CD4-positive, alpha-beta T cell (primary cell): Measurements from ENCODE around the gene MEST. TPM values are rescaled to one million over a fixed set of nuclear protein-coding genes. Genes with fewer than 3 reads are reported as not detected.
A peak's percentile ranks its signal among the peaks of the same experiment; 100 is the strongest.

Source experiments
- ATAC-seq: fragments of 200-7000 bp; cut with Tn5 transposase; one replicate; pipeline ENCODE4 v1.10.0; 2022; ENCODE audit warnings: mild to moderate bottlenecking; ENCODE audit not compliant: poor library complexity
- CTCF ChIA-PET: fragments of 350-600 bp; sonication (Branson Sonifier 250); formaldehyde crosslinking; loops from one replicate; lab custom pipeline; 2021; ENCODE audit warnings: antibody characterized with exemption, inconsistent platforms; lab: Charles Lee
- POLR2A ChIA-PET: fragments of 350-600 bp; sonication (Branson Sonifier 250); formaldehyde crosslinking; loops from one replicate; lab custom pipeline; 2021; ENCODE audit warnings: antibody characterized with exemption, inconsistent platforms; lab: Charles Lee
- DNase-seq, 14 experiments: peaks; one replicate each; pipeline ENCODE4 v3.0.0-alpha.2; 2013 to 2020; ENCODE audit warnings: mixed read lengths in 2 of 14
- H3K27ac ChIP-seq, 2 donors: one replicate each; pipeline versions ENCODE4 v1.5.1 to v1.7.0; 2013; ENCODE audit warnings: low read length in 2 of 2, low read depth in 1 of 2, mild to moderate bottlenecking in 1 of 2
- H3K27me3 ChIP-seq, 2 experiments: 1 replicate in 1 of 2; 2 replicates in 1 of 2; pipeline versions ENCODE4 v1.6.1 to v1.7.0; 2013; ENCODE audit warnings: low read length in 2 of 2, control low read depth in 1 of 2, mild to moderate bottlenecking in 1 of 2, moderate library complexity in 1 of 2; ENCODE audit not compliant: insufficient read depth in 2 of 2, control insufficient read depth in 1 of 2
- H3K36me3 ChIP-seq: one replicate; pipeline ENCODE4 v1.6.1; 2013; ENCODE audit warnings: low read length, control low read depth; ENCODE audit not compliant: insufficient read depth
- H3K4me1 ChIP-seq: one replicate; pipeline ENCODE4 v1.6.1; 2013; ENCODE audit warnings: low read length, control low read depth; ENCODE audit not compliant: insufficient read depth
- H3K4me3 ChIP-seq: one replicate; pipeline ENCODE4 v1.5.1; 2013; ENCODE audit warnings: mild to moderate bottlenecking, low read length, moderate library complexity
- H3K9me3 ChIP-seq, 2 experiments: 1 replicate in 1 of 2; 2 replicates in 1 of 2; pipeline versions ENCODE4 v1.6.1 to v1.7.0; 2013; ENCODE audit warnings: low read length in 2 of 2, mild to moderate bottlenecking in 2 of 2, control low read depth in 1 of 2, moderate library complexity in 1 of 2; ENCODE audit not compliant: control insufficient read depth in 1 of 2, insufficient read depth in 1 of 2
- H3K27ac Mint-ChIP-seq: one replicate; pipeline ENCODE4 v1.8.0; 2020; ENCODE audit warnings: mixed read lengths
- H3K27me3 Mint-ChIP-seq: one replicate; pipeline ENCODE4 v1.8.0; 2021; ENCODE audit warnings: mixed read lengths
- H3K36me3 Mint-ChIP-seq: one replicate; pipeline ENCODE4 v1.8.0; 2021; ENCODE audit warnings: low read depth, mixed read lengths
- H3K4me1 Mint-ChIP-seq: one replicate; pipeline ENCODE4 v1.8.0; 2021; ENCODE audit warnings: low read depth, mixed read lengths
- H3K4me3 Mint-ChIP-seq: one replicate; pipeline ENCODE4 v1.8.0; 2020; ENCODE audit warnings: mild to moderate bottlenecking, mixed read lengths
- H3K9me3 Mint-ChIP-seq: one replicate; pipeline ENCODE4 v1.8.0; 2020; ENCODE audit warnings: mixed read lengths
- CTCF ChIP-seq: fragments of 200-600 bp; IDR thresholded peaks from one replicate; pipeline ENCODE4 v1.8.0; 2022; ENCODE audit warnings: antibody characterized with exemption, mild to moderate bottlenecking
- intact Hi-C, 2 experiments: fragments of 100-400 bp; cut with DNase I in 1 of 2; cut with micrococcal nuclease in 1 of 2; formaldehyde crosslinking; loops; one replicate each; pipeline versions ENCODE4 v1.15.1 to v1.9.0; 2023 to 2025; cut with DNase I, micrococcal nuclease
- total RNA-seq, 174 experiments: library from RNA in 2 of 174; stranded (reverse) in 2 of 174; gene quantifications; one replicate each; pipeline ENCODE4 v1.2.3 and lab custom pipeline; 2021 to 2026

MEST gene
- total RNA-seq, 2 experiments from 2014 or later = 2.7 to 2.9 TPM

DNA sequence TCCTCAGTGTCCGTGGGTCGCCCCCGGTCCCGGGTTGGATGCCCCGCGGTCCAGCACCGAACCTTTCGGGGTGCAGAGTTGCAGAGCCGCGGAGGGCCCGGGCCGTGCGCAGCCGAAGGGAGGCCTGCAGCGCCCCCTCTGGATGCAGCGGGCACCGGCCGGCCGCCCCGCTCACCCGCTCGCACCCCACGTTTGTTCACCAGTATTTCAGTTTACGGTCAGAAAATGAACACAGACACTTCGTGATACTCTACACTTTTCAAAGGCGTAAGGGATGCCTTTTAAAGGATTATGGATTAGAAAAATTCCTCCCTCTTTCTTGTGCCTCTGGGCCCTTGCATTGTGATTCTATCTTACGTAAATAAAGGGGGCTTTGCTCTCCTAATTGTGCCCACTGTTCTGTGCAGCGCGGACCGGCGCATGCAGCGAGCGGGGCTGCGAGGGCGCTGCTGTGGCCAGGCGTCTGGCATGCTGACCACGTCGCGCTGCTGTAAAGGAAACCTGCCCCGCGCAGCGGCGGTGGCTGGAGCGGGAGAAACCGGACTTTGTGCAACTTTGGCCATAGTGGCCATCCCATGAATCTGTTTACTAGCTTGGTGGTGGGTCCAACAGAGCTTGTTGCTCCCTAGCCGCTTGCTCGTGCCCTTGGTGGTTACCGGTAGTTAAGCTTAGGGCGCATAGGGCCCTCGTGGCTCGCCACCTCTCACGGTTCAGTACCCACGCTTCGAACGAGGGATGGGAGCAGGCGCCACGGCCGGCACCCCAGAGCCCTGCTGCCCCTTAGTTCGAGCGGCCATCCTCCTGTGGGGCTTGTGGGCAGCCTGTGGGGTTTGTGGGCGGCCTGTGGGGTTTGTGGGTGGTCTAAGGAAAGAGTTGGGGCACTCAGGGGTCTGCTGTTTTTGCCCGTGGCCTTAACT is 739 bp upstream of the MEST start:
- H3K9me3 ChIP-seq = peaks cover 0 to 24% of the 10 kb centered on the region in 2 experiments
- ATAC-seq = peak; percentile 39
- CTCF ChIA-PET = no interaction called here

DNA sequence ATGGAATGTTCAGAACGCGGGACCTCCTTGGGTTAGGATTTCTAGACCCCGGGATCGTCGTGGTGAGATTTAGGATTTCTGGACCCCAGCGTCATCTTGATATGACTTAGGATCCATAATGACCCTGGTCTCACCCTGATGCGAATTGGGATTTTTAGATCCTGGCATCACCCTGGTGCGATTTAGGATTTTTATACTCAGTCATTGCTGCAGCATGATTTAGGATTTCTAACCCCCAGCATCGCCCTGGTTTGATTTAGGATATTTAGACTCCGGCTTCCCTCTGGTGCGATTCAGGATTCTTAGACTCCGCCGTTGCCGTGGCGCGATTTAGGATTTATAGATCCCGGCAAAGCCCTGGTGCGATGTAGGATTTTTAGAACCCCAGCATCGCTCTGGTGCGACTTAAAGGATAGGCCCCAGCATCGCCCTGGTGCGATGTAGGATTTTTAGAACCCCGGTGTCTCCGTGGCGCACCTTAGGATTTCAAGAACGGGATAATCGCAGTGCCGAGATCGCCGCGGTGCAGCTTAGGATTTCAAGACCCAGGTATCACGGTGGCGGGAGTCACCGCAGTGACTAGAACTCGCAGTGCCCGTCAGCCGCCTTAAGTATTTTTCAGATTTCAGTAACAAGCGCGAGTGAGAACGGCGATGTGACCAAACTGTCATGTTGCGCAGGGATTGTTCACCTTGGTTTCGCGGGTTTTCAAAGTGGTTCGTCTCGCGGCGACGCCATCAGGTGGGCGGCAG is 814 bp downstream of the MEST start:
- intact Hi-C loops = loop anchor here in 1 of 2 experiments (5.0 kb wide), 1 partner anchor 420 kb away; the partner anchor contains the start of gene KLHDC10
- H3K4me3 Mint-ChIP-seq = peak overlapping the region; percentile 69
- peaks cover 27% of the 10 kb centered on the region for H3K4me1 ChIP-seq
- ChIA-PET CTCF (no interaction called here), POLR2A (no interaction called here)
- peaks cover 62% of the 10 kb centered on the region for H3K27me3 Mint-ChIP-seq
- H3K9me3 ChIP-seq = peaks cover 0 to 24% of the 10 kb centered on the region in 2 experiments
- peaks cover 20% of the 10 kb centered on the region for H3K4me1 Mint-ChIP-seq
- peaks cover 25 to 26% of the 10 kb centered on the region in 2 experiments for H3K27me3 ChIP-seq
- H3K9me3 Mint-ChIP-seq = no peaks in the 10 kb centered on the region
- peaks cover under 1% of the 10 kb centered on the region for H3K36me3 Mint-ChIP-seq
- no peak overlapping the region for H3K27ac Mint-ChIP-seq
- DNase-seq = peak in 1 of 14 experiments; percentile 12
- H3K36me3 ChIP-seq = no peaks in the 10 kb centered on the region
- no peak for TF ChIP-seq CTCF
- no peak for ATAC-seq
- H3K4me3 ChIP-seq = peak overlapping the region; percentile 19
- no peak overlapping the region for H3K27ac ChIP-seq

More for the DNA sequence above, 739 bp upstream of the MEST start:
- POLR2A ChIA-PET = no interaction called here
- intact Hi-C loops = loop anchor here in 1 of 2 experiments (5.0 kb wide), 1 partner anchor 419 kb away; the partner anchor contains the start of gene KLHDC10
- H3K36me3 ChIP-seq = no peaks in the 10 kb centered on the region
- peak overlapping the region; percentile 9 for H3K4me3 ChIP-seq
- Mint-ChIP-seq H3K4me1 (peaks cover 21% of the 10 kb centered on the region), H3K27ac (no peak overlapping the region), H3K9me3 (no peaks in the 10 kb centered on the region), H3K36me3 (no peaks in the 10 kb centered on the region), H3K4me3 (peak overlapping the region; percentile 51), H3K27me3 (peaks cover 70% of the 10 kb centered on the region)
- DNase-seq = peak in 7 of 14 experiments; percentile 7 to 64 (median 34)
- no peak overlapping the region for H3K27ac ChIP-seq
- H3K27me3 ChIP-seq = peaks cover 25 to 29% of the 10 kb centered on the region in 2 experiments
- TF ChIP-seq CTCF = peak; percentile 20
- H3K4me1 ChIP-seq = peaks cover 36% of the 10 kb centered on the region

DNA sequence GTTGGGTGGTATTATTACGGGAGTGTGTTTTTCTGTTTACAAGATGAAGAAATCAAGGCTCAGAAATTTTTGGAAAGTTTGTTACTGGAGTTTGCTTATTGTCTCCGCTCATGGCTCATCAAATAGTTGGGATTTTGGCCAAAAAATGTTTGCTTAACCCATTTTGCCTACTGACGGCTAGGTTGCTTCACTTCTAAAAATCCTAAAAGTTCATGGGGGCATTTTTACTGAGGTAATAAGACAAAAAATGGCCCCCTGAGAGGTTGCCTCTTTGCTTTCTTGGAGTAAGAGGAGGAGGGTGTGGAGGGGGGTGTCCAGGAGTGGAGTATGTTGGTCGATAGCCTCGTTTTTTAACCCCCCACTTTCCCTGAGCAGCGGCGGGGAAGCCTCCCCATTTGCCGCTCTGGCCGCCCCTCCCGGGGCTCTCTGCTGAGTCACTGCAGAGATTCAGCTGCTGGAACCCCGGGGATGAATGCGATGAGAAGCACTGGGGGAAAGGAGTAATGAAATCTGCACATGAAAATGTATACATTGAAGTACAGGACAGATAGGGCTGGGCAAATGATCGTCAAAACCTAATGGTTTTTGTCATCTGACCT is 1.5 kb downstream of the MEST start:
- Histone ChIP-seq H3K27me3 (peaks cover 25 to 26% of the 10 kb centered on the region in 2 experiments), H3K4me1 (peaks cover 27% of the 10 kb centered on the region), H3K9me3 (peaks cover 0 to 24% of the 10 kb centered on the region in 2 experiments), H3K36me3 (no peaks in the 10 kb centered on the region), H3K27ac (no peak overlapping the region), H3K4me3 (no peak overlapping the region)
- H3K4me3 Mint-ChIP-seq = peak overlapping the region; percentile 69
- DNase-seq (no peak), ATAC-seq (no peak)
- H3K36me3 Mint-ChIP-seq = peaks cover 7% of the 10 kb centered on the region
- ChIA-PET POLR2A (no interaction called here), CTCF (no interaction called here)
- H3K27me3 Mint-ChIP-seq = peaks cover 56% of the 10 kb centered on the region
- no peaks in the 10 kb centered on the region for H3K9me3 Mint-ChIP-seq
- no peak overlapping the region for H3K27ac Mint-ChIP-seq
- no peak for TF ChIP-seq CTCF
- intact Hi-C loops = loop anchor here in 1 of 2 experiments (5.0 kb wide), 1 partner anchor 421 kb away; the partner anchor contains the start of gene KLHDC10
- H3K4me1 Mint-ChIP-seq = peaks cover 20% of the 10 kb centered on the region
